NCI-H524 (cell line): ENCODE results near the gene YY1.

Experiments
- DNase-seq, 2 experiments: peaks; one replicate each; lab custom pipeline; 2025; lab: John Stamatoyannopoulos, UW

YY1 gene

GRCh38 chr14:100313464-100314230, 74.7 kb downstream of the YY1 start:
- DNase-seq: peak; percentile 36 to 78

DNA sequence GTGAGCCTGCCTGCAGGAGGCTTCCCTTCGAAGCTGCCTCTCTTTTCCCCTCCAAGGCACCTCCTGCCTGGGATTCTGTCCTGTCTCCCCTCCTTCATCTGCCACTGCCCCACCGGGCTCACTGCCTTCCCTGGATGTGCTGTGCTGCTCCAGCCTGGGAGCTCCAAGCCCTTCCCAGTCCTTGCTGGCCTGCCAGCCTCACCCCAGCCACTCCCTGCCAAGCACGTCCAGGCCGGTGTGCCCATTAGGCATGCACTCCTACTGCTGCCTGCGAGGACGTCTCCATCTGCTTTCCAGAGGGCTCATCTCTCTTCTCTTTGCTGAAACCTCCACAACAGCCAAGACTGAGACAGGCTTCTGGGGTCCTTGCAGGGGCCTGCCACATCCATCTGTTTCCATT, 75.8 kb downstream of the YY1 start:
- no peak for DNase-seq

DNA sequence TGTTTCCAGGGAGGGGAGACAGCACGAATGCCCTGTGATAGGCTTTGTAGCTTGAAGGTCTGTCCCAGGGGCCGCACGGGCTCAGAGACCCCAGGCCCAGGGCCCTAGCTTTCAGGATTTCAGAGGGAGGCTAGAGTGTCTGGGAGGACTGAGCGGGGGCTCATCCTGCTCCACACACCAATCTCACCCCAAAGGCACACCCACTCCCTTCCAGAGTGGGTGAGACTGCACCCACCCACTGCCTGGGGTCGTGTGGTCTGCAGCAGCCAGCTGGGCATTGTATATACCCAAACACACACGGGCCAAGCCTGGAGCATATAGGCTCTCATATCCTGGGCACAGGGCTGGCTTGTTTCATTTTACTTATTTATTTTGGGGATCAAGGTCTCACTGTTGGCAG, 78.4 kb downstream of the YY1 start:
- no peak for DNase-seq

DNA sequence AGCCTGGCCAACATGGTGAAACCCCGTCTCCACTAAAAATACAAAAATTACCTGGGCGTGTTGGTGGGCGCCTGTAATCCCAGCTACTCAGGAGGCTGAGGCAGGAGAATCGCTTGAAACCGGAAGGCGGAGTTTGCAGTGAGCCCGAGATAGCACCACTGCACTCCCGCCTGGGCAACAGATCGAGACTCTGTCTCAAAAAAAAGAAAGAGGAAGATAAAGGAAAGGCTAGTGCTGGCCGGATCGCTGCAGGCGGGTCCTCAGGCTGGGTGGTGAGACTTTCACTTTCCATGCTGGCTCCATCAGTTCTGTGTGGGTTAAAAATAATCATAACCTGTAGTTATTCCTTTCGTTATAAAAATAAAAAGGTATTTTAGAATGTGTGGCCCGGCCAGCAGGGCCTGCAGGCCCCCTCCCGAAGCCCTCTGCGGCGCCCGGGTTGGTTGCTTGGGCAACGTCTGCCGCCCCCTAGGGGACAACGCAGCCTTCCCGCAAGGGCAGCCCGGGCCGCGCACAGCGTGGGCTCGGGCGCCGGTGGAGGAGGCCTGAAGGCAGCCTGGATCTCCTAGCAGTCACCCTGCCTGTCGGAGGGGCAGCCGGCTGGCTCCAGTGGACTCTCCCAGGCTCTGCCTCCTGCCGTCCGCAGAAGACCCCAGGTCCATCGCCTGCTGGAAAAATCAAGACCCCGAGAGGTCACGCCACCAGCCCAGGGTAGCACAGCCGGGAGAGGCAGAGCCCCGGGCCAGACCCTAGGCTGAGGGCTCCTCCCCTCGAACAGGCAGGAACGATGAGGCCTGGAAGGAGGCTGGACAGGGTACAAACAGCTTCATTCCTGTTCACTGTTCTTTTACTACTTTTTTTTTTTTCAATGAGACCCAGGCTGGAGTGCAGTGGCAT, 79.2 kb downstream of the YY1 start:
- DNase-seq: peak in 1 of 2 experiments; percentile 38

DNA sequence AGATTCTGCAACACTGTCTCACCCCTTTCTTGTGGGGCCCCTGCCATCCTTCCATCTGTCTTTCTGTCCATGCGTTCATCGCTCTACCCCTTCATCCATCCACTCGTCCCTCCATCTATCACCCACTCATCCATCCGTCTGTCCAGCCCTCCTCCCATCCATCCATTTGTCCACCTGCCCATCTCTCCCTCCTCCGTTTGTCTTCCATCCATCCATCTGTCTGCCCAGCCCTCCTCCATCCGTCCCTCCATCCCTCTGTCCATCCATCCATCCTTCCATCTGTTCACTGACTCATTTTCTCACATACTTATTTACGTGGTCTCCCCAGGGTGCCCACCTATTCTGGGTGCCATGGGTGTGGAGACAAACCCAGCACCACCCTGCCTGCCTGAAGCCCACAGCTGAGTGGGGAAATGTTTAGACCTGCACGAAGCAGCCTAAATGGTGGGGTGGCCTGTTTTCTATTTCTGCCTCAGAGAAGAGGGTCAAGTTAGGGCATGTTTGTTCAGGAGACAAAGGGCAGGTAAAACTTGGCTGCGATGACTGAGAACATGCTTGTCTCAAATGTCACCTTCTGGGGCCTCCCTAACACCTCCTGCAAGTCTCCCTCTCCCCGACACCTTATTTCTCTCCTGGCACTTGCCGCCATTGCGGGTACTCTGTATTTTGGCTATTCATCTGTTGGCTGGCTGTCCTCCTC, 81.4 kb downstream of the YY1 start:
- DNase-seq: no peak

DNA sequence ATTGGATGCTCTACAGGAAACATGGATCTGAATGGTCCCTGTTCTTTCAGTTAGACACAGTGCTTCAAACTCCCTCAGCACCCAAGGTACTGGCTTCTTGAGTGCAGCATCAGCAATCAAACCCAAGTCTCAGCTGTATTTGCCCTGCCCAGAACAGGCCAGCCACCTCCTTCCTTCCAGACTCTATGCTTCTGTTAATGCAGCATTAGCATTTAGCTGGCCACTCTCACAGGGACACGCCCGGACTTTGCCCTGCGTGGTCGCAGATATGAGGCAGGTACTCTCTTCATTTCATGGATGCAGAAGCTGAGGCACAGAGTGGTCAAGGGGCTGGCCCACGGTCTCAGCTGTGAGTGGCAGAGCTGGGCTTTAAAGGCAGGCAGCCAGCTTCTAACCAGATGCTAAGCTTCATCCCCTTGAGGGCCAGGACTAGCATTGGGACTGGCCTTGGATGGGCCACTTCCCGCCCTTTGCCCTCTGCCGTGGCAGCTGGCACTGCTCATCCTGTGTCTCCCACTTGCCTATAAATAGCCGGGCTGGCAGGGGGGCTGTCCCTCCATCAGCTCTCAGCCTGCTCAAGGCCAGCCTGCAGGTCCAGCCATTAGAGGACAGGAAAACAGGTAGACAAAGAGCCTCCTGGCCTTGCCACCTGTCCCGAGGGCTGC, 82.7 kb downstream of the YY1 start:
- peak; percentile 83 to 87 for DNase-seq

DNA sequence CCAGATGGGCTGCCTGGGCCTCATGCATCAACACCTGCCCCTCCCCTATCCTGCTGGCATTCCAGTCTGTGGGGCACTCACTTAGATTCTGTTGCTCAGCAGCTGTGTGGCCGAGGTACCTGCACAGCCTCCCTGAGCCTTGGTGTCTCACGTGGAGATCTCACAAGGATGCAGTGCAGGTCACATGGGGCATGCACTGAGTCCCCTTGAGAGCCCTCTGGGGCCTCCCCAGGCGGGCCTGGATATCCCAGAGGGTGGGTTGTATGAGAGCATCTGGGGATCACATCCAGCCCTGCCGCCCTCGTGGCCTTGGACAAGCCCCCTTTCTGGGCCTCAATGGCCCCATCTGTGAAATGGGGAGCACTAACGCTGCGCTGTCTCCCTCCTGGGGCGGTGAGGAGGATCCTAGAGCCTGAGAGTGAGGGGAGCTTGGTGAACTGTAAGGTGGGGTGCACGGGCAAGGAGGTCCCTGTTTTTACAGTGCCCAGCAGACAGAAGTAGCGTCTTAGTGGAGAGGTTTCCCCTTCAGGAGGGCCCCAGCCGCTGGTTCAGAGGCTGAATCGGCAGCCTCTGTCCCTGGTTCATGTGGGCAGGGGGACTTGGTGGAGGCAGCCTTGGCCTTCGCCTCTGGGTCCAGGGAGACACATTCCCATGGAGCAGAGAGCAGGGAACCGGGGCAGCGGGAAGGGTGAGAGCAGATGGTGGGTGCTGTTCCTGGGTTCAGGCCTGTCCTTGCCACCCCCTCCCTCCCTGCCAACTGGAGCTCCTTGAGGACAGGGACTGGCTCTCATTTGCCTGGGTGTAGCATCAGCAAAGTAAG, 83.4 kb downstream of the YY1 start:
- DNase-seq: peak in 1 of 2 experiments; percentile 45

DNA sequence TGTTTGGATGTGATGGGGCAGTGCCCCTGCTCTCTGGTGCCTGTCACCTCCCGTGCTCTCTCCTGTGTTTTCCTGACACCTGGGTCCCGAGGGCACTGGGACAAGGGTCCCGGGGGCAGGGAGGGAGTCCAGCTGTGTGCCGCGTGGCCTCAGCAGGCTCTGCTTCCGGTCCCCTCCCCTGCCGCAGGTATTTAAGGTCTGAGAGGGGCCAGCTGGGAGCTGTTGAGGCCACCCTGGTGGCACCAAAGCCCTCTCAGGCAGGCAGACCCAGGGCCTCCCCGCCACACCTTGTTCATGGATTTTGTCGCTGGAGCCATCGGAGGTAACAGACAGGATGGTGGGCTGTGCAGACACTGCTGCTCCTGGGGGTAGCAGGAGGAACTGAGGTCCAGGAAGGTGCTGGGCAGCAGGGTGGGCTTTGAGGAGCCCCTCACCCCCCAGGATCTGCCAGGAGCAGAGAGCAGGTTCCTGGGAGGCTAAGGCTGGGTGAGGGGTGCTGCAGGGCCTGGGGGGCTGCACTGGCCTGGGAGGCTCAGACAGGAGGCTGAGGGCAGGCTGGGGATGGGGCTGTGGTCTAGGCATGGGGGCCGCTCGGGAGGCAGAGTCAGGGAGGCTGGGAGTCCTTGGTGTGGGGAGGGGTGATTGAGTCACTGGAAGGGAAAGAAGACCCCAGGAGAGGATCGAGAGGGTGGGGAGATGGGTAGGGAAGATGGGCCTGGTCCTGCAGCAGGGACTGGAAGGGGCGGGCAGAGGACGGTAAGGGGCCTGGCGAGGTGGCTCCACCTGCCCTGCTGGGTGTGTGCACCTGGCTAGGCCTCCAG, 84.4 kb downstream of the YY1 start, which contains the start of gene SLC25A47:
Gene SLC25A47 (plus strand): TSS at position 219 of the 821 bp plus-strand sequence. CDS start 76 bp downstream, at position 295.
- no peak for DNase-seq

DNA sequence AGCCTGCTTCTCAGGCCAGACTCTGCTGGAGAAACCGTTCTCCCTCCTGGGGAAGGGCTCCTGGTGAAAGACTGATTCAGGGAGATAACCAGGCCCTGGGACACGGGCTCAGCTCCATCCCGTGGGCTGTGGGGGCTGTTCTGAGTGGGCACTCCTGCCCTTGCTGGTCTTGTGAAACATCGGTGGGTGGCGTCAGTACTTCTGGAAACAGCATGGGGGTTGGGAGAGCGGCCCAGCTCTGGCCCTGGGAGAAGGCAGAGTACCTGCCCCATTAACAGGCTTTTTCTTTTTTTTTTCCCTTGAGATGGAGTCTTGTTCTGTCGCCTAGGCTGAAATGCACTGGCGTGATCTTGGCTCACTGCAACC, 85.0 kb downstream of the YY1 start:
- no peak for DNase-seq

GRCh38 chr14:100325231-100325632, 86.3 kb downstream of the YY1 start:
- DNase-seq: no peak

- no peak for DNase-seq
Measured at GRCh38 chr14:100325958-100326357, 87.0 kb downstream of the YY1 start.

GRCh38 chr14:100327128-100327527, 88.2 kb downstream of the YY1 start:
- no peak for DNase-seq

- DNase-seq: no peak
Measured at GRCh38 chr14:100328495-100329163, 89.7 kb downstream of the YY1 start.

DNA sequence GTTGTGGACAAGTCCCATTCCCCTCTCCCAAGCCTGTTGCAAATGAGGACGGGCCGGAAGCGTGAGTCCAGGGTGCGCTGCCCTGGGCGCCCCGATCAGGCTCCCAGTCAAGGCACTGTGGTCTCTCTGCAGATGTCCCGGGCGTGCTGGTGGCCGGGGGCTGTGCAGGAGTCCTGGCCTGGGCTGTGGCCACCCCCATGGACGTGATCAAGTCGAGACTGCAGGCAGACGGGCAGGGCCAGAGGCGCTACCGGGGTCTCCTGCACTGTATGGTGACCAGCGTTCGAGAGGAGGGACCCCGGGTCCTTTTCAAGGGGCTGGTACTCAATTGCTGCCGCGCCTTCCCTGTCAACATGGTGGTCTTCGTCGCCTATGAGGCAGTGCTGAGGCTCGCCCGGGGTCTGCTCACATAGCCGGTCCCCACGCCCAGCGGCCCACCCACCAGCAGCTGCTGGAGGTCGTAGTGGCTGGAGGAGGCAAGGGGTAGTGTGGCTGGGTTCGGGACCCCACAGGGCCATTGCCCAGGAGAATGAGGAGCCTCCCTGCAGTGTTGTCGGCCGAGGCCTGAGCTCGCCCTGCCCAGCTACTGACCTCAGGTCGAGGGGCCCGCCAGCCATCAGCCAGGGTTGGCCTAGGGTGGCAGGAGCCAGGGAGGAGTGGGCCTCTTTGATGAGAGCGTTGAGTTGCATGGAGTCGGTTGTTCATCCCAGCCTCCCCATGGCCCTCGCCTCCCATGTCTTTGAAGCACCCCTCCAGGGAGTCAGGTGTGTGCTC, 90.5 kb downstream of the YY1 start:
- DNase-seq: no peak

GRCh38 chr14:100330007-100330344, 91.0 kb downstream of the YY1 start:
- DNase-seq: no peak

DNA sequence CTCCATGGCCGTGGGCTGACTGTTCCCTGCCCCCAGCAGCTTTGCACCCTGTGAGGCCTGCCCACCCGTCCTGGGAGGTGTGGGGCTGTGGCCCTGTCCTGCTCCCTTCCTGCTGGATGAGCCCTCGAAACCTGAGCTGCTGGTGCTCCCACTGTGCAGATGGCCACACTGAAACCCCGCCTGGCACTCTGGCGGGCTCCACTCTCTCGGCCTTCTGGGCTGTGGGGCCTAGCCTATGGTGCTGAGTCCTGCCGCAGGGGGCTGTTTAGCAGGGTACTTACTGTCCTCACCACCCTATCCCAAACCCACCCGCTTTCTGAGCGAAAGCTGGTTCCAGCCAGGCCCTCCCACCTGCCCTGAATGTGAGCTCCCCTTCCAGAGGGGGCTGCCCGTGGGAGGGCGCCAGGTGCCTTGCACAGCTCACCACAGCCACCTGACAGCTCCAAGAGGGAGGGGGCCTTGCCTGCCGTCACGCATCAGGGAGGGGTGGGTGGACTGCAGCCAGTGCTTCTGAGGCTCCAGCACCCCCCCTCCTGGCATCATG, 91.5 kb downstream of the YY1 start:
- peak; percentile 59 to 87 for DNase-seq

DNA sequence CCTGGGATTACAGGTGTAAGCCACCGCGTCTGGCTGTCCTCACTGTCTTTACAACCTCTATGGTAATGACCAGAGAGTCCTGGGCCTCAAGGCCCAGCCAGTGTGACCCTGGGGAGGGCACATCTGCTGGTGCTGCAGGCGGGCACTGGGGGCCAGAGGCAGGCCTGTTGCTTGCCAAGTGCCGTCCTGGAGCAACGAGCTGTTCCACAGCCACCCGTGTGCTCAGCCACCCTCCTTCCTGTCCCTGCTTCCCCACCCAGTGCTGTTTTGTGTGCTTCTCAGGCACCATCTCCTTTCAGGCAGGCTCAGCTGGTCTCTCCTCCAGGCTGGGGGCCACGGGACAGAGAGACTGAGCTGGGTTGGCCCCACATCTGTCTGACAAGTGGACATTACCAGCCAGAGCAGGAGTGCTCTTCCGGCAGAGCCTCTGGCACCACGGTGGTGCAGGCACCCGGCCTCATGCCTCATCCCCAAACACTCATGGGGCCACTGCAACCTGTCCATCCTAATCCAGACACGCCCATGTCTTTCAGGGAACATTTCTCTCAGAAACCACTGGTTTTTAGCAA, 93.2 kb downstream of the YY1 start:
- no peak for DNase-seq
